GM19043 (cell line): ENCODE results near the gene SLC35D1.
A peak's percentile ranks its signal among the peaks of the same experiment; 100 is the strongest.
"Not testable (repeated sequence)": the region's sequence is repeated elsewhere in the genome, so short reads cannot be mapped to it uniquely, and the experiment has no call there.

Experiments
- ATAC-seq: cut with Tn5 transposase; IDR thresholded peaks from one replicate; pipeline ENCODE4 v1.9.1; 2021; ENCODE audit warnings: low read depth; ENCODE audit not compliant: unreplicated experiment

Gene SLC35D1

DNA sequence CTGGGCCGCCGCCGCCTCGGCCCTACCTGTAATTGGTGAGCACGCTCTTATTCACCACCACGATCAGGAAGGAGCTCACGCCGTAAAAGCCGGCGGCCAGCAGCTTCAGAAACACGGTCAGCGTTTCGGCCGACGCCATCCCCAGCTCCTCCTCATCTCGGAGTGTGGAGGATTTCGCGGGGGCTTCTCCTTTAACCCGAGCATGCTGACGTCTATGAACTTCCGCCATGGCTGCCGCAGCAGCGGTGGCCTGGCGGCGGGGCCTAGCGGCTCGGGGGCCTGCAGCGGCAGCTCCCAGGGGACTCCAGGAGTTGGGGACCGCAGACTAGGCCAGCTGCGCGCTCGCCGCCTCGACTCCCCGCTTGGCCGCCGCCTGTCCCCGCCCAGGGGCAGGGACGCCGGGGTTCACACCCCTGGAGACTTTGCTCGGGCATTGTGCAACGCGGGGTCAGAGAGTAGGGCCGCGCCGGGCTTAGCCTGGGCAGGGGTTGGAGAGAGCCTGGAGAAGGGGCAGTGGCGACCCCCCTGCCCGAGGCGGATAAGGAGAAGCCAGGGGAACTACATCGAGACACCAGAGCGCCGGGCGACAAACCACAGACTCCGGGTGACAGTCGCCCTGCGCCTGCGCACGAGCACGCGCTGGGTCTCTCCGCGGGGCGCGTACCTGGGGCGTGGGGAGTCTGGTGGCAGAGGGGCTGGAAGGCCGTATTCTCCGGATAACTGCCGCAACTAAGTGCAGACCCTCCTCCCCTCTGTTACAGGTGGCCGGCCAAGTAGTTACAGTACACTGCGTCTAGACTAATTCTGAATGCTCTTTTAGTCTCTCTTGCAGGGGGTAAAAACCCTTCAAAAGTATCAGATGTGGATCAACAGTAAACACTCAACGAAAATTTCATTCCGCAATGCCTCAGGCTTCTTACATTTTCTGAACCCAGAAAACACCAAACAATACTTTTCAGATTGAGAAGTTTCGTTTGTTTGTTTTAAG is at the start of gene SLC35D1:
Gene SLC35D1, minus strand, starts transcription at position 364 of the 988 bp plus-strand sequence. Its CDS starts 135 bp downstream, at position 229.
- ATAC-seq, result peak; percentile 68

DNA sequence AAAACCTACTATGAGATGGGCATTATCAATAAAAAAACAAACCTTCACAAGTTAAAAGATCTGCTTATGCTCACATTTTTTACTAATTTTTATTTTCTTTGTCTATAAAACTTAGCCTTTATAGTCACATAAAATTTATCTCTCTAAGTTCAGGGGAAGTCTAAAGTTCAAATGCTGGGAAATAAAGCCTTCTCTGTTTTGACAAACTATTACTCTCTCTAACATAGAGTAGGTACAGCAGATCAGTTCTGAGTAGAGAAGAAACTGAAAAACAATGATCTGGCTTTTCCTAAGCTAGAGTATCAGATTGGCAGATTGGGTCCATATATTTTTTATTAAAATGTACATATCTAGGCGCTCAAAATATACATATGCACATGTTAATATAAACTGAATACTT is 49.6 kb upstream of the SLC35D1 start:
- no peak for ATAC-seq

DNA sequence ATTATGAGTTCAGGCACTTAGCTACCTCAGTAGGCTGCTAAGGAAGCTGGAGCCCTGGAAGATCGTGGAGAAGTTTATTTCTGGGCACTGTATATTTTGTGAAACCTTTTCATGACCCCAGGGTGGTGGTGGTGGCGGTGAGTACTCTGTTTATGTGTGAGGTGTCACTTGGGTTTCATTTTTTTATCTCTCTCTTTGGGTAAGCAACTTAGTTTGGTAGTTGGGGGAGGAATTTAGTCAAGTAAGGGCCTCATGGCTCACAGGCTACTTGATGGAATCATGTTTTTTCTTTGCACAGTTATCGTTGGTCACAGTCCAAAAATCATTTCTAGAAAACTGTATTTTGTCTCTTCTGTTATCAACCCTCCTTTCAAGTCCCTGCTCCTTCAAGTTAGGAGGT is 46.9 kb upstream of the SLC35D1 start:
- ATAC-seq, result no peak

- no peak for ATAC-seq
Observed at GRCh38 chr1:67097305-67097704, 43.4 kb upstream of the SLC35D1 start.

DNA sequence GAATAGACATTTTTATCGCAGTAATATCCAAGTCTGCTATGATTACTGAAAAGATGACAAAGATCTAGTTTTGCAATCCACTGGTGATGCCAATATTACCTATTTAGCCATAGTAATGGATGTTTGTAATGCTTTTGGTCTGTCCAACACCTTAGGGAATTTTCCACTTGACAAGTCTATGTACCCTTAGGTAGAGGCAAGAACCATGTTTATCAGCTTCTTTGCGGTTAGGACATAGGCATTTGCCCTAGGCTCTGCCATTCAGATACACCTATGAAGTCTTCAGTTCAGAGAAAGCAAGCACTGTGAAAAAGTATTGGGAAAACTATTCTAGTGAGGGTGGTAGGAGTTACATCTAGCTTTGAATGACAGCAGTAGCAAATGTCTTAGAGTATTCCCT is 40.2 kb upstream of the SLC35D1 start:
- ATAC-seq, result no peak

DNA sequence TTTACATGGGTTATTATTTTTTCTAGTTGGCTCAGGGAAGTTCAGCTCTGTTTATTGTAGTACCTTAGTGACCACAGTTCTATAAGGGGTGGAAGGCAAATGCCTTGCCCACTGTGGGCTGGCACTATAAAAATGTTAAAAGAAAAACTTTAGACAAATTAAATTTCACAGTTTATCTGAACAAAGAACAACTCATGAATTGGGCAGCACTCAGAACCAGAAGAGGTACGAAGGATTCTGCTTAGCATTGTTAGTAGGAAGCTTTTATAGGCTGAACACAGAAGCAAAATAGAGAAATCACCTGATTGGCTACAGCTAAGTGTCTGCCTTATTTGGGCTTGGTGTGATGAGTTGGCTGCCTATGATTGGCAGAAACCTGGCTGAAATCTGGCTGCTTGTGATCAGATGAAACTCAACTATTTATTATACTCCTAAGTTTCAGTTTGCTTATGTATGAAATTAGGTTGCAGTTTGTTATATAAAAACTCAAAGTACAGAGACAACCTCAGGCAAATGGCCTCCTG is 35.8 kb upstream of the SLC35D1 start:
- no peak for ATAC-seq

GRCh38 chr1:67088440-67088839 is 34.5 kb upstream of the SLC35D1 start:
- no peak for ATAC-seq

DNA sequence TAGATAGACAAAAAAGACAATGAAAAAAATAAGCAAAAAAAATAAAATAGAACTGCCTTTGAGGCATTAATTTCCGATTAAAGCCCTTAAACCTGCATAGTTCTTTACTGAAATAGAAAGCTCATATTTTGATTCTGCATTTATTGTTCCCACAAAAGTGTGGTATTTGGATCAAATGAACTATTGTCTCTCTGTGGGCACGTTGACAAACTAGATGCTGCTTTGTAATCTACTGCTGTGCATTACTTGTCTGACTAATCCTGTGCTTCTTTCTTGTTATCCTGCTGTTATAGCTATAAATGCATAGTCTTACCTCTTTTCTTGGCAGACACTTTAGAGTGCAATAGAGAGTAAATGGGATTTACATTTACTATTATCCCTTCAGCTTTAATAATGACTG is 31.4 kb upstream of the SLC35D1 start:
- no peak for ATAC-seq

GRCh38 chr1:67084765-67085318 is 30.9 kb upstream of the SLC35D1 start:
- no peak for ATAC-seq

- no peak for ATAC-seq
Observed at GRCh38 chr1:67078291-67078690, 24.3 kb upstream of the SLC35D1 start.

- ATAC-seq, result no peak
Observed at GRCh38 chr1:67077593-67077992, 23.6 kb upstream of the SLC35D1 start.

- no peak for ATAC-seq
Observed at GRCh38 chr1:67072749-67073148, 18.8 kb upstream of the SLC35D1 start.

DNA sequence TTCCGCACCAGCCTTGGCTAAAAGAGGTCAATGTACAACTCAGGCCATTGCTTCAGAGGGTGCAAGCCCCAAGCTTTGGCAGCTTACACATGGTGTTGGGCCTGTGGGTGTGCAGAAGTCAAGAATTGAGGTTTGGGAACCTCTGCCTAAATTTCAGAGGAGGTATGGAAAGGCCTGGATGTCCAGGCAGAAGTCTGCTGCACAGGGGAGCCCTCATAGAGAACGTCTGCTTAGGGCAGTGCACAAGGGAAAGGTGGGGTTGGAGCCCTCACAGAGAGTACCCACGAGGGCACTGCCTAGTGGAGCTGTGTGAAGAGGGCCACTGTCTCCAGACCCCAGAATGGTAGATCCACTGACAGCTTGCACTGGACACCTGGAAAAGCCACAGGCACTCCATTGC is 13.7 kb upstream of the SLC35D1 start:
- not testable (repeated sequence) for ATAC-seq

DNA sequence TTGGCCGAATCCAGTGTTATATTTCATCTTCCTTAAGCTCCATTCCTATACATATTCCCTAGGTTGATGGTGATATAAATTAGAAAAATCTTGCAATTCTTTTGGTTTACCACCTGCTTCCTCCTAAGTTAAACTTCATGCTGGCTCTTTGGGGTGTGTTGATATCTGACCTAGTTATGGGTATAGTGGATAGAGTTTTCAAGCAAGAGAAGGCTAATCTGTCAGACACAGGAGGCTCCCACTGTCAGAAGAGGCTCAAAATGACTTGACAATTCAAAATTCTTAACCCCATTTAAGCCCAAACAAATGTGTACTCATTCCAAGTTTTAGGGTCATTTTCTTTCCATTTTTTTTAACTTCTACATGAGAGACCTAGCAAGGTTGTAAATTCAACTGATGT is 8.5 kb upstream of the SLC35D1 start:
- ATAC-seq, result no peak

- ATAC-seq, result no peak
Observed at GRCh38 chr1:67061266-67061665, 7.3 kb upstream of the SLC35D1 start.

DNA sequence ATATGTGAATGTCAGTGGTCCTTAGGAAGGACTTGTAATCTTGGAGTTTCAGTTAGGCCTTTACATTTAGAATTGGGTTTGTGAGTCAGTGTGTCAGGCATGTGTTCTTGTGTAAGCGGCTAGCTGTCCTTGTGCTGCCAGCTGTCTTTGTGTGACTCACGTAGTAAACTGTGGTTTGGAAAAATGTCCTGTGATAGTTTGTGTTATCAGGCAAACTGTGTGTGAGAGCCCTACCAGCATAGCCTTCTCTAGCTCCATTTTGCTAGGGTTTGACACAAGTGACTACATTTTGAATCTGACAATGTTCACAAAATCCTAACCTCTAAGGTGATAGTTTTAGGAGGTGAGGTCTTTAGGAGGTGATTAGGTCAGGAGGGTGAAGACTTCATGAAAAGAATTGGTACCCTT is 6.9 kb upstream of the SLC35D1 start:
- no peak for ATAC-seq

- no peak for ATAC-seq
Observed at GRCh38 chr1:67059346-67059745, 5.4 kb upstream of the SLC35D1 start.

GRCh38 chr1:67058761-67059160 is 4.8 kb upstream of the SLC35D1 start:
- no peak for ATAC-seq

- no peak for ATAC-seq
Observed at GRCh38 chr1:67058242-67058641, 4.3 kb upstream of the SLC35D1 start.

DNA sequence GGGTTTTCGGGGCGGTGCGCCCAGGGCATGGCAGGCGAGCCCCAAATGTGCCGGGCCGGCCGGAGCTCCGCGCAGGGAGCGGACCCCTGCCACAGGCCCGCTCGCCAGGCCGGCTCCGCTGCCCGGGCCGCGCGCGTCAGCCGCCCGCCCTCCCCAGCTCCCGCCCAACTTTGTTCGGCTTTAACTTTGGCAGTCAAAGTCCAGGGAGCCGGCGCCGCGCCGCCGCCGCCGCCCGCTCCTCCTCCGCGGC is 488 bp downstream of the SLC35D1 start:
- peak; percentile 35 for ATAC-seq

DNA sequence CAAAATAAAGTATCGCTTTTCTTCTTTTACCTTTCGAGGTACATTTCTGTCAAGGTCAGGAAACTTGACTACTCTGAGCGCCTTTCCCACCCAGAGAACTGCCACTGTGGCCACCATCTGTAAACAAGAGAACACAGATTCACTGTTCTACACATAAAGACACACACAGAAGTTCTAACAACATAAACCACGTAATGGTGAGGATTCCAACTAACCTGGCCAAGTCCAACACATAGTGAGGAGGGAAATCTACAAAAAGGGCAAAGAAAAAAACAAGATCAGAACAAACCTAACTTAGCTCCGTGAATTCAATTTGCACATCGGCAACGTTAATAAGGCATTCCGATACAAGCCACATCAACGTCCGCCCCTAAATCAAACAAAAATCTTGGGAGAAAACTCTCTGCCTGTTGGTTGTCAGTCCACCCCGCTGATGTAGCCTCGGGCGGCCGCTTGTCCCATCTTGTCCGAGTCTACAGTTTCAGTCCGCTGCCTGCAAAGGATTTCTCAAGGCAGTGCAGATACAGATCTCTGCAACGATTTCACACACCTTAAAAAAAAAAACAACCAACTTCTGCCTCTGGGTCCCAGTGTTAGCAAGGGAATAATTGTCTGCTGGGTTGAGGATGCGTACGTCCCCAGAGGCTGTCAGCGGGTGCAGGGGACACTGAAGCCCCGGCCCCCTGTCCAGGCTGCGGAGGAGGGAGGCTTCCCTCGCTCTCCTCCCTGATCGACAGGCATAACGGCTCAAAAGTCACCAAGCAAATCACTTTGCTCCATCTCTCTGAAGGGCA is 1.0 kb downstream of the SLC35D1 start:
- peak; percentile 26 for ATAC-seq
